Measurements from ENCODE around the gene CD7. TPM values are rescaled to one million over a fixed set of nuclear protein-coding genes. Genes with fewer than 3 reads are reported as not detected.

CD7 gene
- total RNA-seq, 1 donor from 2014 or later: not detected

DNA sequence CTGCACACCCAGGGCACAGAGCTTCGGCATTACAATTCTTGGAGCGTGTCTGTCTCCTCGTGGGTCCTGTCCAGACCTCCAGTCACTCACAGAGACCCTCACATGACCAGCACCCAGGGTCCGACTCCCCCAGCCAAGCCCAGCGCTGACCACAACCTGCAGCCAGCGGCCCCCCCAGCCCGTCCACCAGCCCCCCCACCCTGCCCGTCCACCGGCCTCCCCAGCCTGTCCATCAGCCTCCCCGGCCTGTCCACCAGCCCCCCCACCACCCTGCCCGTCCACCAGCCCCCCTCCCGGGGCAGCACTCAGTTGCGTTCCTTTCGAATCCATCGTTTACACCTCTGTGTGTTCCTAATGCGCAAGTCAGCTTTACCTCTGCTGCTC, 10.3 kb upstream of the CD7 start:
- Mint-ChIP-seq H3K27me3 (ENCODE audit: insufficient read depth, low read depth) (peaks cover 12% of the 10 kb centered on the region), H3K9me3 (no peaks in the 10 kb centered on the region), H3K4me3 (peak overlapping the region; percentile 60), H3K4me1 (peaks cover 20% of the 10 kb centered on the region), H3K27ac (peak overlapping the region; percentile 79), H3K36me3 (no peaks in the 10 kb centered on the region)
- H3K4me1 ChIP-seq: peaks cover 16% of the 10 kb centered on the region
- H3K79me2 ChIP-seq (ENCODE audit: low read depth): no peaks in the 10 kb centered on the region
- no peak for TF ChIP-seq CTCF (IDR thresholded peaks at IDR 0.05)
- TF ChIP-seq EZH2phosphoT487 (IDR thresholded peaks at IDR 0.05): no peak
- TF ChIP-seq EZH2 (IDR thresholded peaks at IDR 0.05): no peak
- H4K20me1 ChIP-seq (ENCODE audit: low read depth): no peaks in the 10 kb centered on the region
- H3K36me3 ChIP-seq: no peaks in the 10 kb centered on the region
- no peak overlapping the region for H3K27ac ChIP-seq
- no peak overlapping the region for H3K9ac ChIP-seq
- peak overlapping the region; percentile 58 for H2AFZ ChIP-seq (replicated peaks)
- peaks cover 50% of the 10 kb centered on the region for H3K27me3 ChIP-seq
- H3K4me2 ChIP-seq: peak overlapping the region; percentile 31
- H3K9me3 ChIP-seq (ENCODE audit: low read depth): no peaks in the 10 kb centered on the region
- DNase-seq (ENCODE audit: low spot score): no peak
- no peaks in the 10 kb centered on the region for H3F3A ChIP-seq (ENCODE audit: low read depth)
- no peak overlapping the region for H3K4me3 ChIP-seq

DNA sequence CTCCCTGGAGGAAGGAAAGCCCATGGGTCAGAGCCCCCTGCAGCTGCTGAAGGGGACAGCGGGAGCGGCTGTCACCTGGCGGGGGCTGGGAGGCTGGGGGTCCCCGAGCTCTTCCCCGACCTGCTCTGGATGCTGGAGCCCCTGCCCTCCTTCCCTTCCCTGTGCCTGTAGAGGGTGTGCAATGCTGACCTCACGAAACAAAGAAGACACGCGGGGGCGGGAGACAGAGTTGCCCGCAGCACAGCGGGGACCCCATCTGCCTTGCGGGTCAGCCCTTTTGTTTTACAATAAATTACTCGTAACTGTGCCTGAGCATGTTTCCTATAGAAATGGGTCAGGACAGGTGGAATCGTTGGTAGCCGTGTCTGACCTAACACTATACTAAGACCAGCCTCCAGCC, 9.9 kb upstream of the CD7 start:
- H3K9me3 Mint-ChIP-seq: no peaks in the 10 kb centered on the region
- H3K4me2 ChIP-seq: peak overlapping the region; percentile 12

DNA sequence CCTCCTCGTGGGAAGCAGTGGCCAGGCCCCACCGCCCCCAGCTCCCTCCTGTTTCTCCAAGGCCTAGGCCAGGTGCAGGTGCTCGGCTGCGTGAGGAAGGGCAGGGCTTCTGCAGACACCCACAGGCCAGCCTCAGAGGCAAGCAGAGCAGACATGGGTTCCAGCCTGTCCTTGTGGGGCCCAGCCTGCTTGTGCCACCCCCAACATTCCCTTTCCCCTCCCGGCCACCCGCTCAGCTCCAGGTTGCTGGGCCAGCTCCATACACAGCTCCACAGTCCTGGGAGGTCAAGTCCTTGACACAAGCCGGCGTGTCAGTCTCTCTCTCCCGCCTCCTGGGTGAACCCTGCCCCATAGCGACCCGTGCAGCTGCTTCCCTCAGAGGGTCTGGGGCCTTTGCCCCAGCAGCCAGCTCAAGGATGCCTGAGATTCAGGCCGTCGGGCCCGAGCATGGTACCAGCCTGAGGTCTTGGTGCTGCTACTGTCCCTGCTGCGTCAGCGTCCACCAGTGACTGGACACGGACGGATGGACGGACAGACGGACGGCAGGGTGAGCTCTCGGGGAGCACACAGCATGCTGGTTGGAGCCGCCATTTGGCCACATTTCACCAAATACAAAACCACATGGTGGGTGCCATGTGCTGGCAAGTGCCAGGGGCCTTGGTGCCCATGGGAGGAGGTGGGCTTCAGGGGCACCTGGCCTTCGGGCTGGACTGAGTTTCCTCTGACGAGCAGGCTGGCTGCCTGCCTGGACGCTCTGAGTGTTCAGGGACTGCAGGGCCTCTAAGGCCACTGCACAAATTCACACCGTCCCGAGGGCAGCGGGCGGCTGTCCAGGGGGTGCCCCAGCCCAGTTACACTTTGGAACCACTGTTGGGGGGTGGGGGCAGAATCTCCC, 8.1 kb upstream of the CD7 start:
- no peak overlapping the region for H3K4me3 Mint-ChIP-seq
- Histone ChIP-seq H3K27me3 (peaks cover 50% of the 10 kb centered on the region), H3K4me2 (no peak overlapping the region), H3K9ac (no peak overlapping the region), H3K9me3 (ENCODE audit: low read depth) (no peaks in the 10 kb centered on the region), H3K79me2 (ENCODE audit: low read depth) (no peaks in the 10 kb centered on the region), H4K20me1 (ENCODE audit: low read depth) (no peaks in the 10 kb centered on the region), H3F3A (ENCODE audit: low read depth) (peaks cover 1% of the 10 kb centered on the region), H3K4me3 (no peak overlapping the region), H3K36me3 (no peaks in the 10 kb centered on the region), H3K4me1 (peaks cover 18% of the 10 kb centered on the region), H3K27ac (no peak overlapping the region), H2AFZ (replicated peaks) (no peak overlapping the region)
- H3K27ac Mint-ChIP-seq: no peak overlapping the region
- H3K4me1 Mint-ChIP-seq: peaks cover 20% of the 10 kb centered on the region
- no peak for TF ChIP-seq CTCF (IDR thresholded peaks at IDR 0.05)
- H3K36me3 Mint-ChIP-seq: no peaks in the 10 kb centered on the region
- no peaks in the 10 kb centered on the region for H3K9me3 Mint-ChIP-seq
- DNase-seq (ENCODE audit: low spot score): no peak
- H3K27me3 Mint-ChIP-seq (ENCODE audit: insufficient read depth, low read depth): peaks cover 5% of the 10 kb centered on the region

More for the DNA sequence above, 9.9 kb upstream of the CD7 start:
- H3K27ac ChIP-seq: no peak overlapping the region
- peak overlapping the region; percentile 58 for H2AFZ ChIP-seq (replicated peaks)
- no peak overlapping the region for H3K4me3 ChIP-seq
- H3K27me3 Mint-ChIP-seq (ENCODE audit: insufficient read depth, low read depth): peaks cover 9% of the 10 kb centered on the region
- H3K27ac Mint-ChIP-seq: peak overlapping the region; percentile 79
- H3K4me1 Mint-ChIP-seq: peaks cover 19% of the 10 kb centered on the region
- no peaks in the 10 kb centered on the region for H3K9me3 ChIP-seq (ENCODE audit: low read depth)
- no peaks in the 10 kb centered on the region for H3K36me3 ChIP-seq
- peaks cover 50% of the 10 kb centered on the region for H3K27me3 ChIP-seq
- H3K79me2 ChIP-seq (ENCODE audit: low read depth): no peaks in the 10 kb centered on the region
- no peaks in the 10 kb centered on the region for H4K20me1 ChIP-seq (ENCODE audit: low read depth)
- peak overlapping the region; percentile 33 for H3K4me3 Mint-ChIP-seq
- peaks cover 15% of the 10 kb centered on the region for H3K4me1 ChIP-seq
- H3K9ac ChIP-seq: no peak overlapping the region
- TF ChIP-seq EZH2phosphoT487 (IDR thresholded peaks at IDR 0.05) (no peak), EZH2 (IDR thresholded peaks at IDR 0.05) (no peak), CTCF (IDR thresholded peaks at IDR 0.05) (no peak)
- H3F3A ChIP-seq (ENCODE audit: low read depth): no peaks in the 10 kb centered on the region
- no peaks in the 10 kb centered on the region for H3K36me3 Mint-ChIP-seq
- peak; percentile 43 for DNase-seq (ENCODE audit: low spot score)

Data from neural progenitor cell (in vitro differentiated cells).